Stimulated activated CD4-positive, alpha-beta T cell treated with anti-CD3 and anti-CD28 coated beads, TNF-alpha, amount 100 ng/mL, for 24 hours (primary cell): ENCODE results near the gene RNFT2.

Experiments used
- DNase-seq, 3 experiments: peaks; one replicate each; pipeline ENCODE4 v3.0.0-alpha.2; 2020; ENCODE audit warnings: low read depth in 3 of 3

RNFT2 gene

GRCh38 chr12:116737774-116738657 lies at the start of gene RNFT2, which contains the start of gene SPRING1:
RNFT2 (plus strand) TSS chr12:116738315; CDS start chr12:116740498, 2,183 bp downstream.
SPRING1 (minus strand) TSS chr12:116738069; CDS start chr12:116737900, 169 bp downstream.
- peak; percentile 95 to 99 (median 98) for DNase-seq

GRCh38 chr12:116689521-116689920 lies 48.6 kb upstream of the RNFT2 start:
- DNase-seq: no peak

GRCh38 chr12:116689979-116690744 lies 48.0 kb upstream of the RNFT2 start:
- no peak for DNase-seq

GRCh38 chr12:116691205-116691604 lies 46.9 kb upstream of the RNFT2 start:
- no peak for DNase-seq

- DNase-seq: no peak
Observed at GRCh38 chr12:116691636-116692035, 46.5 kb upstream of the RNFT2 start.

- no peak for DNase-seq
Observed at GRCh38 chr12:116692605-116693004, 45.5 kb upstream of the RNFT2 start.

GRCh38 chr12:116693286-116694227 lies 44.6 kb upstream of the RNFT2 start:
- no peak for DNase-seq

GRCh38 chr12:116694653-116695463 lies 43.3 kb upstream of the RNFT2 start:
- no peak for DNase-seq

- DNase-seq: no peak
Observed at GRCh38 chr12:116695464-116695725, 42.7 kb upstream of the RNFT2 start.

- no peak for DNase-seq
Observed at GRCh38 chr12:116697305-116697704, 40.8 kb upstream of the RNFT2 start.

- DNase-seq: no peak
Observed at GRCh38 chr12:116697716-116698115, 40.4 kb upstream of the RNFT2 start.

GRCh38 chr12:116698116-116698515 lies 40.0 kb upstream of the RNFT2 start:
- no peak for DNase-seq

- DNase-seq: no peak
Observed at GRCh38 chr12:116698554-116699075, 39.5 kb upstream of the RNFT2 start.

- DNase-seq: no peak
Observed at GRCh38 chr12:116700066-116700465, 38.0 kb upstream of the RNFT2 start.

GRCh38 chr12:116701432-116701831 lies 36.7 kb upstream of the RNFT2 start:
- no peak for DNase-seq

GRCh38 chr12:116703214-116703795 lies 34.8 kb upstream of the RNFT2 start:
- peak; percentile 42 to 55 (median 45) for DNase-seq

GRCh38 chr12:116707751-116708150 lies 30.4 kb upstream of the RNFT2 start:
- DNase-seq: no peak

- DNase-seq: peak in 2 of 3 experiments; percentile 4 to 36
Observed at GRCh38 chr12:116708826-116709756, 29.0 kb upstream of the RNFT2 start.

GRCh38 chr12:116709768-116710167 lies 28.3 kb upstream of the RNFT2 start:
- DNase-seq: no peak
